ENCODE results near the gene UBAC2. TPM values are rescaled to one million over a fixed set of nuclear protein-coding genes. Genes with fewer than 3 reads are reported as not detected.

The UBAC2 gene, protein sequence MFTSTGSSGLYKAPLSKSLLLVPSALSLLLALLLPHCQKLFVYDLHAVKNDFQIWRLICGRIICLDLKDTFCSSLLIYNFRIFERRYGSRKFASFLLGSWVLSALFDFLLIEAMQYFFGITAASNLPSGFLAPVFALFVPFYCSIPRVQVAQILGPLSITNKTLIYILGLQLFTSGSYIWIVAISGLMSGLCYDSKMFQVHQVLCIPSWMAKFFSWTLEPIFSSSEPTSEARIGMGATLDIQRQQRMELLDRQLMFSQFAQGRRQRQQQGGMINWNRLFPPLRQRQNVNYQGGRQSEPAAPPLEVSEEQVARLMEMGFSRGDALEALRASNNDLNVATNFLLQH
- total RNA-seq: 70.8 to 76.0 TPM (median 74.9 TPM) in 3 replicates
- long read RNA-seq, transcript UBAC2-203 (9 exons, 1,375 nt): major isoform, 195 of 239 reads
- long read RNA-seq, partial matches to known transcripts: 4 of 239 reads
- long read RNA-seq, other reads (novel, unspliced or antisense): 38 of 239 reads

DNA sequence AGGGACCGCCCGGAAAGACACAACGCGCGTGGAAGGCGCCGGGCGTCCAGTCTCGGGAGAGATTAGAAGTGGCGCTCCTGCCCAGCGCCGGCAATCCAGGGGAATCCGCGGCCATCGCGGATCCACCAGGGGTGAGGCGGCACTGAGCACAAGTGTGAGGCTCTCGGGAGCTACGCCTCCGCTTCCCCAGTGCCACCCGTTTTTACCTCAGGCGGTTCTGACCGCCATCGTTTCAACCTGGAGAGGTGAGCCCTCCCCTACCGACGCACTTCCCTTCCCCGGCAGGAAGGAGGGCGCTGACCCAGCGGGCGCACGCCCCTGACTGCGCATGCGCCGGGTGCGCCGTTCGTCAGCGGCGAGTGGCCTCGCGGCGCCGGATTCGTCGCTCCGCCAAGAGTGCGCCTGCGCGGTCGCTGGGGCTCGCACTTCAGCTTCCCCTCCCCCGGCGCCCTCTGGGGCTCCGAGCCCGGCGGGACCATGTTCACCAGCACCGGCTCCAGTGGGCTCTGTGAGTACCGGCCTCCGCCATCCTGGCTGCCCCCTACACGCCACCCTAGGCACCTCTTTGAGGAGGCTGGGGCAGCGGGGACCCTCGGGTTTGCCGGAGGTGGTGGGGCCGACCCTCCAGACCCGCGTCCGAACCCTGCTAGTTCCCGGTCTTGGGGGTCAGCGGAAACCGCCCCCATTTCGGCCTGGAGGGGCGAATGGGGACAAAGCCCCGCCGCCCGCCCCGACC, at the start of gene UBAC2:
TSS of gene UBAC2 (plus strand) at position 423 of the 736 bp plus-strand sequence. CDS start at position 478, 55 bp downstream.
- H3K27me3 Mint-ChIP-seq (ENCODE audit: low read depth): no peaks in the 10 kb centered on the region
- H3K4me3 Mint-ChIP-seq (ENCODE audit: unreplicated experiment): peak within 1 kb of the TSS; percentile 83
- H3K4me1 Mint-ChIP-seq (ENCODE audit: low read depth): peaks cover 22% of the 10 kb centered on the region
- DNase-seq (ENCODE audit: low spot score): peak; percentile 96
- no peaks in the 10 kb centered on the region for H3K9me3 Mint-ChIP-seq (ENCODE audit: low read depth)
- no peaks in the 10 kb centered on the region for H3K36me3 Mint-ChIP-seq (ENCODE audit: low read depth)
- peak within 1 kb of the TSS; percentile 97 for H3K27ac Mint-ChIP-seq (ENCODE audit: unreplicated experiment)
- TF ChIP-seq, protein P1, sequence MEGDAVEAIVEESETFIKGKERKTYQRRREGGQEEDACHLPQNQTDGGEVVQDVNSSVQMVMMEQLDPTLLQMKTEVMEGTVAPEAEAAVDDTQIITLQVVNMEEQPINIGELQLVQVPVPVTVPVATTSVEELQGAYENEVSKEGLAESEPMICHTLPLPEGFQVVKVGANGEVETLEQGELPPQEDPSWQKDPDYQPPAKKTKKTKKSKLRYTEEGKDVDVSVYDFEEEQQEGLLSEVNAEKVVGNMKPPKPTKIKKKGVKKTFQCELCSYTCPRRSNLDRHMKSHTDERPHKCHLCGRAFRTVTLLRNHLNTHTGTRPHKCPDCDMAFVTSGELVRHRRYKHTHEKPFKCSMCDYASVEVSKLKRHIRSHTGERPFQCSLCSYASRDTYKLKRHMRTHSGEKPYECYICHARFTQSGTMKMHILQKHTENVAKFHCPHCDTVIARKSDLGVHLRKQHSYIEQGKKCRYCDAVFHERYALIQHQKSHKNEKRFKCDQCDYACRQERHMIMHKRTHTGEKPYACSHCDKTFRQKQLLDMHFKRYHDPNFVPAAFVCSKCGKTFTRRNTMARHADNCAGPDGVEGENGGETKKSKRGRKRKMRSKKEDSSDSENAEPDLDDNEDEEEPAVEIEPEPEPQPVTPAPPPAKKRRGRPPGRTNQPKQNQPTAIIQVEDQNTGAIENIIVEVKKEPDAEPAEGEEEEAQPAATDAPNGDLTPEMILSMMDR (IDR thresholded peaks at IDR 0.05): peak; percentile 48

GRCh38 chr13:99151516-99151915, 49.1 kb upstream of the UBAC2 start:
- Mint-ChIP-seq H3K4me3 (ENCODE audit: unreplicated experiment) (peak overlapping the region; percentile 16), H3K27ac (ENCODE audit: unreplicated experiment) (peak overlapping the region; percentile 97), H3K4me1 (ENCODE audit: low read depth) (peaks cover 41% of the 10 kb centered on the region), H3K27me3 (ENCODE audit: low read depth) (no peaks in the 10 kb centered on the region), H3K9me3 (ENCODE audit: low read depth) (no peaks in the 10 kb centered on the region), H3K36me3 (ENCODE audit: low read depth) (no peaks in the 10 kb centered on the region)
- TF ChIP-seq, protein P1 (IDR thresholded peaks at IDR 0.05): no peak
- DNase-seq (ENCODE audit: low spot score): no peak

DNA sequence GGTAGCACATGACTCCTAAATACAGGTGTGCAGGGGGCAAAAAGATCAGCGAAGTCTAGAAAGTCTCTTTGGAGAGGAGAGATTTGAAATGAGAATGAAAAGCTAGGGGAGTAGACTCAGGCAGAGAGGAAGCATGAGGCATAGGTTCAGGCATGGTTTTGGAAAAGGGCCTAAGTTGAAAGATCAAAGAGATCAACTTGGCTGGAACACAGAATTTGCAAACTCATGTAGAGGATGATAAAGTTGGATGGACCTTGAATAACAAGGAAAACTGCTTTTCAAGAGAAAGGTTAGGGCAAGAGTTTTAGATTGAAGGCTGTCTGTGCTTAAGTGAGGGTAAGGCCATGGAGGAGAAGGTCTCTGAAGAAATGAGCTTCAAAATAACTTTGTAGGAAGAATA, 47.4 kb upstream of the UBAC2 start:
- H3K27me3 Mint-ChIP-seq (ENCODE audit: low read depth): no peaks in the 10 kb centered on the region
- H3K27ac Mint-ChIP-seq (ENCODE audit: unreplicated experiment): no peak overlapping the region
- TF ChIP-seq, protein P1 (IDR thresholded peaks at IDR 0.05): no peak
- no peaks in the 10 kb centered on the region for H3K36me3 Mint-ChIP-seq (ENCODE audit: low read depth)
- peaks cover 39% of the 10 kb centered on the region for H3K4me1 Mint-ChIP-seq (ENCODE audit: low read depth)
- no peak overlapping the region for H3K4me3 Mint-ChIP-seq (ENCODE audit: unreplicated experiment)
- no peak for DNase-seq (ENCODE audit: low spot score)
- H3K9me3 Mint-ChIP-seq (ENCODE audit: low read depth): no peaks in the 10 kb centered on the region

DNA sequence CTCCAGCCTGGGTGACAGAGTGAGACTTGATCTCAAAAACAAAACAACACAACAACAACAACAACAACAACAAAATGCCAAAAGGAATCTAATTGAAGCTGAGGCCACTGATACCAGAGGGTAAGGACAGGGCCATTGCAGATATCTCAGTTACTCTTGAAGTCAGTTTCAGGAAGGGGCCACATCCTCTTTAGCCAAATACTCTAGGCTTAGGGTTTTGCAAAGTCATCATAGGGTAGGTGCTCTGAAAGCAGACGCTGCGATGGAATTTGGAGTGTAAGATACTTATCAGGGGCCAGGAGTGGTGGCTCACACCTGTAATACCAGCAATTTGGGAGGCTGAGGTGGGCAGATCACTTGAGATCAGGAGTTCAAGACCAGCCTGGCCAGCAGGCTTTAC, 46.6 kb upstream of the UBAC2 start:
- Mint-ChIP-seq H3K9me3 (ENCODE audit: low read depth) (no peaks in the 10 kb centered on the region), H3K4me3 (ENCODE audit: unreplicated experiment) (no peak overlapping the region), H3K27ac (ENCODE audit: unreplicated experiment) (no peak overlapping the region), H3K4me1 (ENCODE audit: low read depth) (peaks cover 34% of the 10 kb centered on the region), H3K27me3 (ENCODE audit: low read depth) (no peaks in the 10 kb centered on the region), H3K36me3 (ENCODE audit: low read depth) (no peaks in the 10 kb centered on the region)
- no peak for DNase-seq (ENCODE audit: low spot score)
- TF ChIP-seq, protein P1 (IDR thresholded peaks at IDR 0.05): no peak

DNA sequence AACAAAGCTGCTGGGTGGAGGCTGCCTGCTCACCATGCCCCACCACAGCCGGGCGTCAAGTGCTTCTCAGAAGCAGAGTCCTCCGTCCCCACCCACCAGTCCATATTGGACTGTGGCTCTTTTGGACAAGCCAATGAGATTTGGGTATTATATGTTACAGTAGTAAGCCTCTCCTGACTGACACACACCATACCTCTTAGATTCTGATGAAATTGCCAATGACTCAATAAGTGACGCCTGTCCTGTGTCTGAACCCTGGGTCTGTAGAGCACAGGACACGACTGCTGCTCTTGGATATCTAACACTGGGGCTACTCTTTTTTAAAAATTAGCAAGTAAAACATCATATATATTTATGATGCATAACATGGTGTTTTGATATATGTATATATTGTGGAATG, 44.8 kb upstream of the UBAC2 start:
- no peaks in the 10 kb centered on the region for H3K27me3 Mint-ChIP-seq (ENCODE audit: low read depth)
- no peak overlapping the region for H3K4me3 Mint-ChIP-seq (ENCODE audit: unreplicated experiment)
- TF ChIP-seq, protein P1 (IDR thresholded peaks at IDR 0.05): no peak
- no peaks in the 10 kb centered on the region for H3K36me3 Mint-ChIP-seq (ENCODE audit: low read depth)
- H3K27ac Mint-ChIP-seq (ENCODE audit: unreplicated experiment): no peak overlapping the region
- H3K4me1 Mint-ChIP-seq (ENCODE audit: low read depth): peaks cover 22% of the 10 kb centered on the region
- no peak for DNase-seq (ENCODE audit: low spot score)
- H3K9me3 Mint-ChIP-seq (ENCODE audit: low read depth): no peaks in the 10 kb centered on the region
